Neuronal stem cell (in vitro differentiated cells): ENCODE results near the gene NPM1.

Source experiments
- DNase-seq: peaks from one replicate; pipeline ENCODE4 v3.0.0-alpha.2; 2013; ENCODE audit warnings: low spot score
- H2AFZ ChIP-seq: one replicate; pipeline ENCODE4 v1.6.1; 2013; ENCODE audit warnings: mild to moderate bottlenecking, low read length, inconsistent platforms
- H2AK5ac ChIP-seq: 2 replicates; pipeline ENCODE4 v1.6.1; 2013; ENCODE audit warnings: low read depth, mild to moderate bottlenecking, inconsistent platforms, low read length, moderate library complexity, mixed read lengths
- H2BK120ac ChIP-seq: 2 replicates; pipeline ENCODE4 v1.6.1; 2013; ENCODE audit warnings: low read depth, mild to moderate bottlenecking, inconsistent platforms, low read length, moderate library complexity, mixed read lengths
- H2BK12ac ChIP-seq: one replicate; pipeline ENCODE4 v1.6.1; 2013; ENCODE audit warnings: low read length, inconsistent platforms
- H2BK15ac ChIP-seq: 2 replicates; pipeline ENCODE4 v1.6.1; 2013; ENCODE audit warnings: mild to moderate bottlenecking, low read length, inconsistent platforms, mixed read lengths
- H2BK5ac ChIP-seq: one replicate; pipeline ENCODE4 v1.6.1; 2013; ENCODE audit warnings: inconsistent platforms, mild to moderate bottlenecking, low read length, moderate library complexity
- H3K14ac ChIP-seq: one replicate; pipeline ENCODE4 v1.6.1; 2013; ENCODE audit warnings: low read length, inconsistent platforms
- H3K18ac ChIP-seq: 2 replicates; pipeline ENCODE4 v1.6.1; 2013; ENCODE audit warnings: low read length, inconsistent platforms
- H3K23ac ChIP-seq: 2 replicates; pipeline ENCODE4 v1.6.1; 2013; ENCODE audit warnings: low read depth, mild to moderate bottlenecking, mixed read lengths, low read length, inconsistent platforms; ENCODE audit not compliant: poor library complexity
- H3K27ac ChIP-seq: replicated peaks from 3 replicates; pipeline ENCODE4 v1.5.1; 2013; ENCODE audit warnings: low read length, inconsistent platforms
- H3K27me3 ChIP-seq, 3 experiments: 2 replicates each; pipeline ENCODE4 v1.6.1; 2013; ENCODE audit warnings: low read length in 3 of 3, mild to moderate bottlenecking in 2 of 3, inconsistent platforms in 1 of 3, low read depth in 1 of 3, mixed read lengths in 1 of 3, moderate library complexity in 1 of 3; ENCODE audit not compliant: control insufficient read depth in 3 of 3, insufficient read depth in 3 of 3
- H3K36me3 ChIP-seq, 2 donors: replicated peaks in 1 of 2; 2 replicates each; pipeline ENCODE4 v1.6.1; 2013; ENCODE audit warnings: low read length in 2 of 2; ENCODE audit not compliant: control insufficient read depth in 2 of 2, insufficient read depth in 2 of 2
- H3K4ac ChIP-seq: 2 replicates; pipeline ENCODE4 v1.6.1; 2013; ENCODE audit warnings: inconsistent platforms, mild to moderate bottlenecking, low read length, moderate library complexity
- H3K4me1 ChIP-seq, 2 donors: 1 replicate in 1 of 2; 2 replicates in 1 of 2; pipeline ENCODE4 v1.6.1; 2013; ENCODE audit warnings: low read length in 2 of 2, low read depth in 1 of 2; ENCODE audit not compliant: control insufficient read depth in 2 of 2, insufficient read depth in 1 of 2
- H3K4me2 ChIP-seq: one replicate; pipeline ENCODE4 v1.6.1; 2013; ENCODE audit warnings: mild to moderate bottlenecking, low read length, inconsistent platforms; ENCODE audit not compliant: insufficient read depth, poor library complexity, severe bottlenecking
- H3K4me3 ChIP-seq, 2 donors: 2 replicates each; pipeline ENCODE4 v1.5.1; 2013; ENCODE audit warnings: low read length in 2 of 2, mild to moderate bottlenecking in 2 of 2, inconsistent platforms in 1 of 2, moderate library complexity in 1 of 2
- H3K79me1 ChIP-seq: one replicate; pipeline ENCODE4 v1.6.1; 2013; ENCODE audit warnings: low read depth, mild to moderate bottlenecking, inconsistent platforms, low read length, moderate library complexity
- H3K9ac ChIP-seq: one replicate; pipeline ENCODE4 v1.6.1; 2013; ENCODE audit warnings: mild to moderate bottlenecking, low read depth, low read length, inconsistent platforms; ENCODE audit not compliant: poor library complexity
- H3K9me3 ChIP-seq, 2 donors: replicated peaks in 1 of 2; 2 replicates each; pipeline versions ENCODE3 to v1.6.1; 2013; ENCODE audit warnings: low read length in 2 of 2, mild to moderate bottlenecking in 2 of 2, inconsistent platforms in 1 of 2, low read depth in 1 of 2, mixed read lengths in 1 of 2, moderate library complexity in 1 of 2; ENCODE audit not compliant: control insufficient read depth in 2 of 2, insufficient read depth in 1 of 2
- H4K8ac ChIP-seq: one replicate; pipeline ENCODE4 v1.6.1; 2013; ENCODE audit warnings: low read depth, mild to moderate bottlenecking, inconsistent platforms, low read length, moderate library complexity
- H4K91ac ChIP-seq: one replicate; pipeline ENCODE4 v1.6.1; 2013; ENCODE audit warnings: low read length, low read depth, mild to moderate bottlenecking, inconsistent platforms; ENCODE audit not compliant: poor library complexity
- WGBS, 2 donors: extraction: QIAGEN DNeasy Blood & Tissue Kit; methylation state at CpG; one replicate each; pipeline ENCODE4 v1.1.7; 2013; ENCODE audit warnings: missing lambda C conversion rate in 2 of 2, mixed read lengths in 1 of 2; ENCODE audit not compliant: insufficient read length in 2 of 2, insufficient replicate concordance in 1 of 2; ENCODE audit errors: extremely low coverage in 2 of 2; 5-methylcytosine and 5-hydroxymethylcytosine counted together

Gene NPM1

DNA sequence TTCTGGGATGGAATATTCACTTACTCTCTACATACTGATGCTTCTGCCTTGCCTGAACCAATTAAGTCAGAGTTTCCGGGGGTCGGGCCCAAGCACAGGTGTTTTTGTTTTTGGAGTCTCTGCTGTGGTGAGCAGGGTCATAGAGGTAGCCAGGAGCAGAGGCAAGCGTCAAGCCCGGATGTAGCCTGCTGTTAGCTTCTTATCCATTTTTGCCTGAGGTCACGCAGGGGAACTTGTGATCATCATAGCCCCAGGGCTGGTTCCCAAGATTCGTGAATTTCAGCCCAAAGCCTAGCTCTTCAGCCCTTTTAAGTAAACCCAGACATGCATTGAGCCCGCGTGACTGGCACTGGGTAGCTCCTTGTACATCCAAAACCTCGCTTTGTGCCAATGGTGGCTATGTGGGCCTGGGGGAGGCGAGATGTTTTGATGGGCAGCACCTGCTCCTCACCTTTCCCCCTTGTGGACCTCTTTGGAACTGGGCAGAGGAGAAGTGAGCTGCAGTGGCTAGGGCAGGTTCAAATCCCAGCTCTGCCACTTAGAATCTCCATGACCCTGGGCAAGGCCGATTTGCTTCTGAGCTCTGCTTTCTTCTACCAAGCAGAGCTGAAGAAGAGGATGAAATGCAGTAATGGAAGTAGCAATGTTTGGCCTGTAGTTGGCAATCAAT is 65.5 kb downstream of the NPM1 start:
- Histone ChIP-seq H2AK5ac (no peak overlapping the region), H2BK5ac (no peak overlapping the region), H2BK15ac (no peak overlapping the region), H2BK120ac (no peak overlapping the region), H3K4ac (no peak overlapping the region), H3K9ac (no peak overlapping the region), H3K4me2 (no peak overlapping the region), H2BK12ac (no peak overlapping the region), H3K9me3 (no peaks in the 10 kb centered on the region), H3K27me3 (peaks cover 0 to 7% (median 0%) of the 10 kb centered on the region in 3 experiments), H3K14ac (no peak overlapping the region), H4K91ac (no peak overlapping the region), H3K18ac (peak overlapping the region; percentile 33), H4K8ac (no peak overlapping the region), H2AFZ (no peak overlapping the region), H3K23ac (no peak overlapping the region), H3K27ac (no peak overlapping the region), H3K4me1 (peaks cover 0 to 7% of the 10 kb centered on the region in 2 donors), H3K79me1 (no peaks in the 10 kb centered on the region), H3K36me3 (no peaks in the 10 kb centered on the region), H3K4me3 (no peak overlapping the region)
- no CpG with 5 or more reads among the region's 11 CpGs for WGBS, 2 donors
- no peak for DNase-seq

DNA sequence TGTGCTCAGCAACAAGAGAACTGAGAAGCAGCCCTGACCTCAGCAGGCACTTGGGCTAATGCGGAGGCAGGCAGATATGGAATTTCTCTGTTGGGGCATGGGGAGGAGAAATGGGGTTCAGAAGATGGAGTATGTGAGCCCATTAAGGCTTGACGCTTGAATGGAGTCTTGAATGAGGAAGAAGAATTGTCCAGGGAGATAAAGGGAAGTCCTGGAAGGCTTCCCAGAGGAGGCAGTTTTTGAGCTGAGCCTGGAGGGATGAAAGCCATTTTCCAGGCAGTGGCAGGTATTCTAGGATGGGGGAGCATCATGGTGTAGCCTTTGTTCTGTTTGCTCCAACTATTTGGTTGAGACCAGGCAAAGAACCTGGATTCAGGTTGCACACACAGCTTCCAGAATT is 66.3 kb downstream of the NPM1 start:
- no peak for DNase-seq
- no CpG with 5 or more reads among the region's 2 CpGs for WGBS, 2 donors
- H2AFZ ChIP-seq: no peak overlapping the region
- no peak overlapping the region for H2BK12ac ChIP-seq
- no peak overlapping the region for H3K4ac ChIP-seq
- peaks cover 0 to 7% of the 10 kb centered on the region in 2 donors for H3K4me1 ChIP-seq
- no peak overlapping the region for H2BK120ac ChIP-seq
- H3K9me3 ChIP-seq: no peaks in the 10 kb centered on the region
- H3K18ac ChIP-seq: no peak overlapping the region
- peaks cover 0 to 7% (median 0%) of the 10 kb centered on the region in 3 experiments for H3K27me3 ChIP-seq
- H4K91ac ChIP-seq: no peak overlapping the region
- H3K27ac ChIP-seq: no peak overlapping the region
- H3K4me2 ChIP-seq: no peak overlapping the region
- H2BK15ac ChIP-seq: no peak overlapping the region
- no peaks in the 10 kb centered on the region for H3K79me1 ChIP-seq
- H3K4me3 ChIP-seq: no peak overlapping the region
- H4K8ac ChIP-seq: no peak overlapping the region
- H3K14ac ChIP-seq: no peak overlapping the region
- no peak overlapping the region for H2BK5ac ChIP-seq
- no peak overlapping the region for H3K23ac ChIP-seq
- H2AK5ac ChIP-seq: no peak overlapping the region
- no peak overlapping the region for H3K9ac ChIP-seq
- no peaks in the 10 kb centered on the region for H3K36me3 ChIP-seq

GRCh38 chr5:171454549-171454948 is 66.9 kb downstream of the NPM1 start:
- DNase-seq: no peak
- H3K4me3 ChIP-seq: no peak overlapping the region
- H3K23ac ChIP-seq: no peak overlapping the region
- H2BK120ac ChIP-seq: no peak overlapping the region
- H4K91ac ChIP-seq: no peak overlapping the region
- no CpG with 5 or more reads among the region's 10 CpGs for WGBS, 2 donors
- H3K4me1 ChIP-seq: peaks cover 0 to 7% of the 10 kb centered on the region in 2 donors
- H2BK15ac ChIP-seq: no peak overlapping the region
- no peak overlapping the region for H2BK12ac ChIP-seq
- no peak overlapping the region for H2AK5ac ChIP-seq
- no peak overlapping the region for H3K14ac ChIP-seq
- no peak overlapping the region for H3K27ac ChIP-seq
- no peak overlapping the region for H3K4me2 ChIP-seq
- H3K36me3 ChIP-seq: no peaks in the 10 kb centered on the region
- H2AFZ ChIP-seq: no peak overlapping the region
- no peak overlapping the region for H4K8ac ChIP-seq
- H2BK5ac ChIP-seq: no peak overlapping the region
- H3K9ac ChIP-seq: no peak overlapping the region
- no peak overlapping the region for H3K4ac ChIP-seq
- no peak overlapping the region for H3K18ac ChIP-seq
- H3K79me1 ChIP-seq: no peaks in the 10 kb centered on the region
- H3K27me3 ChIP-seq: peaks cover 0 to 7% (median 0%) of the 10 kb centered on the region in 3 experiments
- H3K9me3 ChIP-seq: no peaks in the 10 kb centered on the region

GRCh38 chr5:171455522-171455921 is 67.9 kb downstream of the NPM1 start:
- Histone ChIP-seq H3K4ac (no peak overlapping the region), H3K27ac (no peak overlapping the region), H2AK5ac (no peak overlapping the region), H3K9me3 (no peaks in the 10 kb centered on the region), H2BK5ac (no peak overlapping the region), H2AFZ (no peak overlapping the region), H2BK120ac (no peak overlapping the region), H3K4me1 (peaks cover 0 to 3% of the 10 kb centered on the region in 2 donors), H3K79me1 (no peaks in the 10 kb centered on the region), H4K8ac (no peak overlapping the region), H3K27me3 (peaks cover 0 to 7% (median 0%) of the 10 kb centered on the region in 3 experiments), H2BK12ac (no peak overlapping the region), H3K4me2 (no peak overlapping the region), H4K91ac (no peak overlapping the region), H3K9ac (no peak overlapping the region), H3K36me3 (no peaks in the 10 kb centered on the region), H2BK15ac (no peak overlapping the region), H3K18ac (no peak overlapping the region), H3K14ac (no peak overlapping the region), H3K23ac (no peak overlapping the region), H3K4me3 (no peak overlapping the region)
- no CpG with 5 or more reads among the region's 2 CpGs for WGBS, 2 donors
- DNase-seq: no peak
